Measurements from ENCODE around the gene KRTAP9-6. TPM values are rescaled to one million over a fixed set of nuclear protein-coding genes. Genes with fewer than 3 reads are reported as not detected.

Gene KRTAP9-6
- total RNA-seq, 2 donors from 2014 or later = not detected

DNA sequence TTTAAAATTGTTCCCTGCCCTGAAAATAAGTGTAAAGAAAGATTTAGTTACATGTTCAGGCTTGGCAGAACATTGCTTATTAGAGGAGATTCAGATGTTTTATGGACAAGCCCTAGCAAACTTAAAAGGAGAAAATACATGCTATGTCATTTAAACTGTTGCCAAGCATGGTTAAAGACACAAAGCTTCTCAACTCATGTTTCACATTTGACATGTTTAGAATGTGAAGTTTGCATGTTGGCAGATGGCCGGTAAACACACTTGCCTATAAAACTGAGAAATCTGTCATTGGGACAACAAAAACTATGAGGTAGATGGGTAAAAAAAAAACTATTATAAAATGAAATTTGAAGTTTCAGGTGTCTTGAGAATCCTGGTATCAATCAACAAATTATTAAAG lies 31.7 kb downstream of the KRTAP9-6 start:
- Histone ChIP-seq H3K27ac (no peak overlapping the region), H3K36me3 (replicated peaks in 1 of 2; ENCODE audit: insufficient read depth in 1 of 2, low read depth in 2 of 2) (no peaks in the 10 kb centered on the region), H3K27me3 (no peaks in the 10 kb centered on the region), H3K4me3 (no peak overlapping the region), H3K4me1 (no peaks in the 10 kb centered on the region), H3K9me3 (no peaks in the 10 kb centered on the region)
- intact Hi-C loops (cut with DNase I) = no loop called here
- 49 to 62% methylated on average over 1 of the region's 1 CpG for WGBS, 2 donors
- DNase-seq (no peak), ATAC-seq (no peak)
- TF ChIP-seq POLR2A (IDR thresholded peaks at IDR 0.05) (no peak), CTCF (IDR thresholded peaks at IDR 0.05) (no peak)

DNA sequence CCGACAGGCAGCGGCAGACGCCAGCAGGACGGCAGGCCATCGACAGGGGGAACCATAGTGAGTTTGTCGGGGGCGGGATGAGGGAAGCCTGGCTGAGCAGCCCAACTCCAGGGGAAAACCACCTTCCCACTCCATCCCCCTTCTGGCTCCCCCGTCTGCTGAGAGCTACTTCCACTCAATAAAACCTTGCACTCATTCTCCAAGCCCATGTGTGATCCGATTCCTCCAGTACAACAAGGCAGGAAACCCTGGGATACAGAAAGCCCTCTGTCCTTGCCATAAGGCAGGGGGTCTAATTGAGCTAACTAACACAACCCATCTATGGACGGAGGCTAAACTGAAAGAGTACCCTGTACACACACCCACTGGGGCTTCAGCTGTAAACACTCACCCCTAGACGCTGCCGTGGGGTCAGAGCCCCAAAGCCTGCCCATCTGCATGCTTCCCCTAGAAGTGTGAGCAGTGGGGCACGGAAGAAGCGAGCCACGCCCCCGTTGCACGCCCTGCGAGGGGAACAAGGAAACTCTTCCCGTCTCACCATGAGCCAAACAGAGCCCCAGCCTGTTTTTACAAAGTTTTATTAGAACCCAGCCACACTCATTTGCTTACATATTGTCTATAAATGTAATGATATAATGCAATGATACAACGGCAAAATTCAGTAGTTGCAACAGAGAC lies 33.4 kb downstream of the KRTAP9-6 start:
- no peak overlapping the region for H3K27ac ChIP-seq
- H3K36me3 ChIP-seq (replicated peaks in 1 of 2; ENCODE audit: insufficient read depth in 1 of 2, low read depth in 2 of 2) = no peaks in the 10 kb centered on the region
- ATAC-seq (no peak), DNase-seq (no peak)
- WGBS, 2 donors = 70 to 73% methylated on average over 17 to 20 of the region's 20 CpGs
- intact Hi-C loops (cut with DNase I) = no loop called here
- H3K4me1 ChIP-seq = no peaks in the 10 kb centered on the region
- no peak overlapping the region for H3K4me3 ChIP-seq
- no peaks in the 10 kb centered on the region for H3K9me3 ChIP-seq
- no peaks in the 10 kb centered on the region for H3K27me3 ChIP-seq
- TF ChIP-seq CTCF (IDR thresholded peaks at IDR 0.05) (no peak), POLR2A (IDR thresholded peaks at IDR 0.05) (no peak)

GRCh38 chr17:41301204-41301790 lies 36.1 kb downstream of the KRTAP9-6 start:
- H3K27ac ChIP-seq = no peak overlapping the region
- intact Hi-C loops (cut with DNase I) = no loop called here

GRCh38 chr17:41301916-41302901 lies 37.0 kb downstream of the KRTAP9-6 start, which contains the start of gene KRTAP29-1:
Gene KRTAP29-1 (minus strand): TSS chr17:41302851. CDS start chr17:41302851, 0 bp downstream.
- no peak for TF ChIP-seq POLR2A (IDR thresholded peaks at IDR 0.05)
- TF ChIP-seq CTCF (IDR thresholded peaks at IDR 0.05) = no peak
- WGBS, 2 donors = 43 to 47% methylated on average over 3 to 11 of the region's 11 CpGs

More at GRCh38 chr17:41301204-41301790, 36.1 kb downstream of the KRTAP9-6 start:
- WGBS, 2 donors = 46 to 66% methylated on average over 5 of the region's 5 CpGs
- Histone ChIP-seq H3K4me1 (no peaks in the 10 kb centered on the region), H3K9me3 (no peaks in the 10 kb centered on the region), H3K27me3 (no peaks in the 10 kb centered on the region), H3K4me3 (no peak overlapping the region), H3K36me3 (replicated peaks in 1 of 2; ENCODE audit: insufficient read depth in 1 of 2, low read depth in 2 of 2) (no peaks in the 10 kb centered on the region)
- no peak for TF ChIP-seq POLR2A (IDR thresholded peaks at IDR 0.05)
- TF ChIP-seq CTCF (IDR thresholded peaks at IDR 0.05) = no peak
- DNase-seq (no peak), ATAC-seq (no peak)

More at GRCh38 chr17:41301916-41302901, 37.0 kb downstream of the KRTAP9-6 start, which contains the start of gene KRTAP29-1:
- DNase-seq (peak in 1 of 4 donors; percentile 11), ATAC-seq (no peak)
- Histone ChIP-seq H3K27ac (no peak within 1 kb of the TSS), H3K4me1 (no peaks in the 10 kb centered on the region), H3K4me3 (no peak within 1 kb of the TSS), H3K27me3 (no peaks in the 10 kb centered on the region), H3K9me3 (no peaks in the 10 kb centered on the region), H3K36me3 (replicated peaks in 1 of 2; ENCODE audit: insufficient read depth in 1 of 2, low read depth in 2 of 2) (no peaks in the 10 kb centered on the region)
- intact Hi-C loops (cut with DNase I) = no loop called here
